Activated CD4-positive, alpha-beta T cell treated with anti-CD3 and anti-CD28 coated beads, Interleukin-2, Interleukin-6, amounts not matched to agents 100 ng/mL and 50 ng/mL, durations not matched to agents 16 hours and 8 hours (primary cell): Measurements from ENCODE around the gene CHRNG.
"Not testable (repeated sequence)": the region's sequence is repeated elsewhere in the genome, so short reads cannot be mapped to it uniquely, and the experiment has no call there.

Source experiments
- DNase-seq: peaks from one replicate; pipeline ENCODE4 v3.0.0-alpha.2; 2020

Gene CHRNG

GRCh38 chr2:232528746-232529460 lies 10.6 kb upstream of the CHRNG start:
- no peak for DNase-seq

- no peak for DNase-seq
Observed at GRCh38 chr2:232529806-232530547, 9.5 kb upstream of the CHRNG start.

GRCh38 chr2:232530626-232531260 lies 8.7 kb upstream of the CHRNG start:
- DNase-seq = no peak

GRCh38 chr2:232532419-232532818 lies 7.1 kb upstream of the CHRNG start:
- DNase-seq = no peak

GRCh38 chr2:232532821-232533220 lies 6.7 kb upstream of the CHRNG start:
- DNase-seq = not testable (repeated sequence)

- DNase-seq = no peak
Observed at GRCh38 chr2:232533944-232534710, 5.4 kb upstream of the CHRNG start.

- DNase-seq = no peak
Observed at GRCh38 chr2:232534940-232535651, 4.4 kb upstream of the CHRNG start.

- DNase-seq = no peak
Observed at GRCh38 chr2:232535761-232536530, 3.5 kb upstream of the CHRNG start.

GRCh38 chr2:232537079-232537478 lies 2.4 kb upstream of the CHRNG start:
- DNase-seq = no peak

- no peak for DNase-seq
Observed at GRCh38 chr2:232537499-232537898, 2.0 kb upstream of the CHRNG start.

- no peak for DNase-seq
Observed at GRCh38 chr2:232538671-232539070, 821 bp upstream of the CHRNG start.

- no peak for DNase-seq
Observed at GRCh38 chr2:232540441-232541041, 1.0 kb downstream of the CHRNG start.

- DNase-seq = no peak
Observed at GRCh38 chr2:232541195-232541960, 1.9 kb downstream of the CHRNG start.

- DNase-seq = no peak
Observed at GRCh38 chr2:232541961-232542714, 2.6 kb downstream of the CHRNG start.

- no peak for DNase-seq
Observed at GRCh38 chr2:232542715-232543467, 3.4 kb downstream of the CHRNG start.

- no peak for DNase-seq
Observed at GRCh38 chr2:232543491-232543890, 4.0 kb downstream of the CHRNG start.

GRCh38 chr2:232543928-232544631 lies 4.6 kb downstream of the CHRNG start:
- DNase-seq = no peak

GRCh38 chr2:232544674-232545073 lies 5.2 kb downstream of the CHRNG start:
- no peak for DNase-seq
